ENCODE results near the gene NCOA6.

Gene NCOA6

DNA sequence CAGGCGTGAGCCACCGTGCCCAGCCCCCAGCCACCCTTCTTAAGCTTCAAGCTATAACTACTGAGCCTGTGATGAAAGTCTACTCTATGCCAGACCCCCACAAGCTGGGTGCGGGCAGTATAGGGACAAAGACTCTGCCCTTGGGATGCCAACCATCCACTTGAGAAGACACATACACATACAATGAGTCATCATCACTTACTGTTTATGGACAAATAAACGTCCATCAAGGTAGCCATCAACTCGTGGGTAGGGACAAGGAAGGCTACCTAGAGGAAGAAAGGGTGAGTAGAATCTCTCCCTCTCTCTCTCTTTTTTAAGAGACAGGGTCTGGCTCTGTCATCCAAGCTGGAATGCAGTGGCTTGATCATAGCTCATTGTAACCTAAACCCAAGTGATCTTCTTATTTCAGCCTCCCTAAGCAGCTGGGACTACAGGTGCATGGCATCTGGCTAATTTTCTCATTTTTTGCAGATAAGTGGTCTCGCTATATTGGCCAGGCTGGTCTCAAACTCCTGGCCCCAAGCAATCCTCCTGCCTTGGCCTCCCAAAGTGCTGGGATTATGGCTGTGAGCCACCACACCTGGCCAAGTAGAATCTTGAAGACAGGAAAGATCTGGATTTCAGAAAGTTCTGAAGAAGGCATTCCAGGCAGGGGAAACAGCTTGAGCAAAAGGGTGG lies 123.9 kb downstream of the NCOA6 start:
- DNase-seq = no peak

DNA sequence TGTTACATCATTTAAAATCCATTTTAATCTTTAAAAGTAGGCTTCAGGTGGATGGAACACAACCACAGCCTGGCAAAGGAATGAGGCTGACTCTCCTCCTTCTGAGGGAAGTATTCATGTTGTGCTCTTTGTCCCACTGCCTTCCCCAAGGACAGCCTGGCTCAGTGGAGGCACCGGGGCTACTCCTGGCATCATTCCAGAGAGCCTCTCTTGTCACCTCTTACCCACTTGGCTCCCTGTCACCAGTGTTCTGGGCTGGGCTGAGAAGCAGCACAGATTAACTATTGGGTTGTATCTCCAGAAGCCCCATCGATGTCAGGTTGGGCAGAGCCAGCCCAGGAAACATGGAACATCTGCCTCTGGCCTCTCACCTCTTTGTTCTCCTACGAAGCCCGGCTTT lies 132.0 kb downstream of the NCOA6 start:
- DNase-seq = no peak

DNA sequence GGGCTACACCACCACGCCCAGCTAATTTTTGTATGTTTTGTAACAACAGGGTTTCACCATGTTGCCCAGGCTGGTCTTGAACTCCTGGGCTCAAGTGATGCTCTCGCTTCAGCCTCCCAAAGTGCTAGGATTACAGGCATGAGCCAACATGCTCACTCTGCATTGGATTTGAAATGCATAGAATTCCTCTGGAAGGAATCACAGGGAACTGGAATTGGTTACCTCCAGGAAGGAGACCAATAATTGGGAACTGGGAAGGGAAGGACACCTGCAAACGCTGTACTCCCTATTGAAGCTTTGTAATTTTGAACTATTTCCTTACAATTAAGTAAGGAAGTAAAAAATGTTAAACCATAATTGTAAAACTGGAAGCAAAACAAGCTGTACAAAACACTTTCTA lies 133.6 kb downstream of the NCOA6 start:
- no peak for DNase-seq

DNA sequence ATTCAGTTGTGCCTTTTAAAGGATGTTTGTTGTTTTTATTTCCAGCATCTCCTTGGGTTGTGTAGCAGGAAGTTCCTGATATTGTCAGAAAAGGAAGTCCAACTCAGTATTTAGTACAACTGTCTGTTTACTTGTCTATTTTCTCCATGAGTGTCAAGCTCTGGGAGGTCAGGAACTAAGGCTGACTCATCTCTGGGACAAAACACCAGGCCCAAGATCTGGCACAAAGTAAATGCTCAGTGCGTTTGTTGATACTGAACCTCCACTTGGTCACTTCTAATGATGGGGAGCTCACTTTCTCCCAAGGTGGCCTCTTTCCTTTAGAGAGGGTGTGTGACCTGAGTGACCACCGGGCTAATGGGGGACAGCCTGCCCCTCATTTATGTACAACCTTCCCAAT lies 136.0 kb downstream of the NCOA6 start:
- DNase-seq = no peak

DNA sequence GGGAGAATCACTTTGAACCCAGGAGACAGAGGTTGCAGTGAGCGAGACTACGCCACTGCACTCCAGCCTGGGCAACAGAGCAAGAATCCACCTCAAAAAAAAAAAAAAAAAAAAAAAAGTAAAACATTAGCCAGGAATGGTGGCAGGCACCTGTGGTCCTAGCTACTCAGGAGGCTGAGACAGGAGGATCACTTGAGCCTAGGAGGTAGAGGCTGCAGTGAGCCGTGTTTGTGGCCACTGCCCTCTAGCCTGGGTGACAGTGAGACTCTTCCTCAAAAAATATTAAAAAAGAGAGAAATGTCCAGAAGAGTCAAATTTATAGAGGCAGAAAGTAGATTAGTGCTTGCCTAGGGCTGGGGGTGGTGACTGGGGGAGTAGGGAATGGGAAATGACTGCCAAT lies 141.8 kb downstream of the NCOA6 start:
- DNase-seq = no peak

DNA sequence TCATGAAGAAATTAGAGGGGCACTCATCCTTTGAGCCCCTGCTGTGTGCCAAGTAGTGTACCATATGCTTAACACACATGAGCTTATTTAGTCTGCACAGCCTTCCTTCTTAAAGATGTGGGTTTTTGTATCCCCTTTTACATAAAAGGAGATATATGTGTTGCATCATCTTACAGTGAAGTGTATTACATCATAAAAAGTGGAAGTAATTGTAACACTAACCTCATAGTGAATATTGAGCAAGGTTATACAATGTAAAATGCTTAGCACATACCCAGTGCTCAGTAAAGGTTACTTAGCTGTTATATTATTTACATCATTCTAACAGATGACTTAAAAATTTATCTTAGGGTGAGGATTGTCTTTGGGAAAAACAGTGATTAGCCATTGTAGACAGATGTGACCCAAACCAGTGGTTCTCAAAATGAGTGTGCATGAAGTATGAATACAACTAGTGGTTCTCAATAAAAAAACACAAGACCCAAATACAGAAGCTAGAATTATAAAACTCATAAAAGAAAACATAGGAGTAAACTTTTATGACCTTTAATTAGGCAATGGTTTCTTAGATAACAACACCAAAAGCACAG lies 144.8 kb downstream of the NCOA6 start:
- DNase-seq = no peak

DNA sequence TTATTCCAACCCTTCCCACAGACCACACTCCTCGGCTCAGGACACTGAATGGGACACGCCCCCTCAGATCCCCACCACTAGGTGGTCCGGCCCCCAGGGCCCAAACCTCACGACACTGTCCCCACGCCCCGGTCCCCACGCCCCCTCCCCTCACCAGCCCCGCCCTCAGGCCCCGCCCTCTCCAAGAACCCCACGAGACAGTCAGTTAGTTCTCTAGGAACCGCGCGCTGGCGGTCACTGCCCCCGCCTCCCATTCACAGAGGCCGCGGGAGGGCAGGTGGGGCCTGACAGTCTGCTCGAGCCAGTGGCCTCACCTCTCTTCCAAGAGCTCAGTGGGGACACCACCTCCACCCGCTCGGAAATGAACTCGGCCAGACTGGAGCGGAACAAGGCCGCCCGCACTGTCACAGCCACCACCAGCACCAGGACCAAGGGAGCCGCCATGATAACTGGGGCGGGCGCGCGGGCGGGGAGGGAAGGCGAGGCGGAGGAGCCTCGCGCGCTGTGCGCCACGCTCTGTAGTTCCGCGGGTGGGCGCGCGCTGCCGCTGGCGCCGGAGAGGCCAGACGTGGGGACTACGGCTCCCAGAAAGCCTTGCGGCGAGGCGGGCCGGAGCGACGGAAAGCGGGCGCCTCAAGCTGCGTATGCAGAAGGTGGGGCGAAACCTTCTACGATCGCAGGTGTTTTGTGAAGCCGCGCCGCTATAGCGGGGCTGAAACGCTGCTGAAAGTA lies 148.6 kb downstream of the NCOA6 start, which contains the start of gene PIGU:
PIGU (minus strand) TSS at position 451 of the 732 bp plus-strand sequence; CDS start at position 444, 7 bp downstream.
- DNase-seq = peak; percentile 91

DNA sequence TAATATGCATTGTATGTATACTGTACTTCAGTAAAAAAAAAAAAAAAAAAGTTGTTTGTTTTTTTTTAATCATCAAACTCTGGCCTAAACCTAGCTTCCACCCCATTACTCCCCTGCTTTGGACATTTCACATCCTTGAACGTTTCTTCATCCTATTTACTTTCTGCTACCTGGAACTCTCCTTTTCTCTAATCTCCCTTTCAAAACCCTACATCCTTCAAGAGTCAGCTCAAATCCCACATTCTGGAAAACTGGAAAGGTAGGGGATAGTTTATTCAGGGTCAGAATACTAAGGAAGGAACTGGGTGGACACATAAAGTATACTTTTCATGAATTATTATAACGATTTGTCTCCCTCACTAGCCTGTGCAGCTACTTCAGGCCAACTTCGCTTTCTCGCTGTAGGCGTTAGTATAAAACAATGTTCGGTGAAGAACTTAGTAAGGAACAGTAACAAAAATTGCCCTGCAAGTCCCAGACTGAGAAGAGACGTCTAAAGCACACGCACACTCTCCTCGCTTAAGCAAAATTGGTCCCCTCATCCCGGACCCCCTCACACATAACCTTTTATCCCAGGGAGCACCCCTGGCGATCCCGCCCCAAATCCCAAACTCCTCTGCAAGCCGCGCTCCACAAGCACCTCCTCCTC lies 149.3 kb downstream of the NCOA6 start:
- no peak for DNase-seq

DNA sequence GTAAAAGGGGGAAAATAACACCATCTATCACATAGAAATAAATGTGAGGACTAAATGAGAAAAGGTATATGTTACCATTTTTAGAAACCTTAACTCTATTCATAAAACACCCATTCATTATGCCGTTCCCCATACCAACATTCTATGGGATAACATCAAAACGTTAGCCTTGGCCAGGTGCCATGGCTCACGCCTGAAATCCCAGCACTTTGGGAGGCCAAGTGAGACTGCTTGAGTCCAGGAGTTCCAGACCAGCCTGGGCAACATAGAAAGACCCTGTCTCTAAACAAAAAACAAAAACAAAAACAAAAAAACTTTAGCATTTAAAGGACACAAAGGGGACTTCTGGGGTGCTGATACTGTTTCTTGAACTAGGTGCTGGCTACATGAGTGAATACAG lies 149.9 kb downstream of the NCOA6 start:
- DNase-seq = no peak

DNA sequence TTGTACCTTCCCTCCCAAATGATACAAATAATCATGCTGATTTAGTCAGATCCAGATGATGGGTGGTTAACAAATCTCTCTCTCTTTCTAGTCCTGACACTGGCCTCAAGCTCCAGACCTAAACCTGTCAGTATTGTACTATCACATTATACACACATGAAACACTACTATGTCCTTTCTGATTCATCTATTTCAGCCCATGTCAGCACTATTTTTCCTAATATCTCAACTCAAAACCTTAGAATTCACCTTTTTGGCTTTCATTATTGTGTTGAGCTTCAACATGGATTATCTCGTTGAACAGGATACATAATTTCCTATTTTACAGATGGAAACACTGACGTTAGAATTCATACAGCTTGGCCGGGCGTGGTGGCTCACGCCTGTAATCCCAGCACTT lies 152.0 kb downstream of the NCOA6 start:
- no peak for DNase-seq

DNA sequence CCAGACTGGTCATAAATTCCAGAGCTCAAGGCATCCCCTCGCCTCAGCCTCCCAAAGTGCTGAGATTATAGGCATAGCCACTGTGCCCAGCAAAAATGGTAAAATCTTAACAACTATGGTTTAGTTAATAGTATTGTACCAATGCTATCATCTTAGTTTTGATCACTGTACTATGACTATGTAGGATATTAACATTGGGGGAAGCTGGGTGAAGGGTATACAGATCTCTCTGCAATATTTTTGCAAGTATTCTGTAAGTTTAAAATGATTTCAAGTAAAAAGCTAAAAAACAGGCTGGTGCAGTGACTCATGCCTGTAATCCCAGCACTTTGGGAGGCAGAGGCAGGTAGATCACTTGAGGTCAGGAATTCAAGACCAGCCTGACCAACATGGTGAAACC lies 156.4 kb downstream of the NCOA6 start:
- DNase-seq = no peak

Data from T-helper 9 cell (primary cell).